Tibial nerve (tissue), 4 donors: ENCODE measurements around the gene SLMAP.

Source experiments
- EP300 ChIP-seq, 2 donors: sonication (generic); formaldehyde crosslinking; IDR thresholded peaks; one replicate each; pipeline ENCODE4 v1.6.1; 2017; ENCODE audit warnings: antibody characterized with exemption in 2 of 2, mild to moderate bottlenecking in 1 of 2
- POLR2A ChIP-seq, 2 donors: fragments of 450-650 bp; IDR thresholded peaks; one replicate each; pipeline ENCODE4 v1.6.1; 2017; ENCODE audit warnings: antibody characterized with exemption in 2 of 2, mild to moderate bottlenecking in 2 of 2, moderate library complexity in 2 of 2
- TF ChIP-seq, protein P1 (sequence below), 5 experiments: fragments of 200-600 bp in 3 of 5; fragments of 450-650 bp in 2 of 5; sonication (generic) in 3 of 5; IDR thresholded peaks; one replicate each; pipeline ENCODE4 v1.5.1; 2016 to 2019; ENCODE audit warnings: antibody characterized with exemption in 5 of 5, mild to moderate bottlenecking in 3 of 5, moderate library complexity in 2 of 5

DNA sequence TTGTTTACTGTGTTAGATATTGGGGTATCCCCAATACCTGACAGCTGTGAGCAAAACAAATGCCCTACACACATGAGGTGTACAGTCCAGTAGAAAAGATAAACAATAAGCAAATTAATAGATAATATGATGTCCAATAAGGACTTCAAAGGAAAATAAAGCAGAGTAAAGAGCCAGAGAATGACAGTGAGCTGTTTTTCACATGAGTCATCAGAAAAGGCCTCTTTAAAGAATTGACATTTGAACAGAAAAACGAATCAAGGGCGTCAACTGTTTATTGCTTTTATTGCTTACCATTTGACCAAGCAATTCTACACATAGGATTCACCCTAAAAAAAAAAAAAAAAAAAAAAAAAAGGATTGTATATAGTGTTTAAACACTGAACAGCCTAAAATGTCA is 155.5 kb downstream of the SLMAP start:
- TF ChIP-seq POLR2A (IDR thresholded peaks at IDR 0.05) (no peak), EP300 (IDR thresholded peaks at IDR 0.05) (no peak)
- TF ChIP-seq, protein P1, sequence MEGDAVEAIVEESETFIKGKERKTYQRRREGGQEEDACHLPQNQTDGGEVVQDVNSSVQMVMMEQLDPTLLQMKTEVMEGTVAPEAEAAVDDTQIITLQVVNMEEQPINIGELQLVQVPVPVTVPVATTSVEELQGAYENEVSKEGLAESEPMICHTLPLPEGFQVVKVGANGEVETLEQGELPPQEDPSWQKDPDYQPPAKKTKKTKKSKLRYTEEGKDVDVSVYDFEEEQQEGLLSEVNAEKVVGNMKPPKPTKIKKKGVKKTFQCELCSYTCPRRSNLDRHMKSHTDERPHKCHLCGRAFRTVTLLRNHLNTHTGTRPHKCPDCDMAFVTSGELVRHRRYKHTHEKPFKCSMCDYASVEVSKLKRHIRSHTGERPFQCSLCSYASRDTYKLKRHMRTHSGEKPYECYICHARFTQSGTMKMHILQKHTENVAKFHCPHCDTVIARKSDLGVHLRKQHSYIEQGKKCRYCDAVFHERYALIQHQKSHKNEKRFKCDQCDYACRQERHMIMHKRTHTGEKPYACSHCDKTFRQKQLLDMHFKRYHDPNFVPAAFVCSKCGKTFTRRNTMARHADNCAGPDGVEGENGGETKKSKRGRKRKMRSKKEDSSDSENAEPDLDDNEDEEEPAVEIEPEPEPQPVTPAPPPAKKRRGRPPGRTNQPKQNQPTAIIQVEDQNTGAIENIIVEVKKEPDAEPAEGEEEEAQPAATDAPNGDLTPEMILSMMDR (IDR thresholded peaks at IDR 0.05) = no peak
